Fibroblast of lung (primary cell): ENCODE results near the gene TSR3.

Experiments
- CTCF ChIP-seq, 2 donors: IDR thresholded peaks in 1 of 2; conservative IDR thresholded peaks in 1 of 2; 1 replicate in 1 of 2; 2 replicates in 1 of 2; pipeline ENCODE4 v1.5.1; 2011 to 2012; ENCODE audit warnings: low read length in 2 of 2, control low read depth in 1 of 2, inconsistent platforms in 1 of 2, low read depth in 1 of 2, mild to moderate bottlenecking in 1 of 2
- EZH2 ChIP-seq: IDR thresholded peaks from 2 replicates; pipeline ENCODE4 v1.5.1; 2012; ENCODE audit warnings: low read length, control low read depth, mild to moderate bottlenecking; ENCODE audit errors: missing control alignments

GRCh38 chr16:1371054-1371978, 19.6 kb upstream of the TSR3 start:
- no peak for TF ChIP-seq CTCF (conservative IDR thresholded peaks at IDR 0.05 in 1 of 2, IDR thresholded peaks at IDR 0.05 in 1 of 2; ENCODE audit: low read depth in 1 of 2, low read length in 2 of 2)
- no peak for TF ChIP-seq EZH2
